HEK293 (cell line): Measurements from ENCODE around the gene N4BP2L2.

ENCODE experiments used
- CTCF ChIP-seq: fragments of 450-650 bp; formaldehyde crosslinking; IDR thresholded peaks from 2 replicates; pipeline ENCODE4 v1.5.1; 2016; ENCODE audit warnings: missing biosample characterization, missing genetic modification characterization
- MYNN ChIP-seq: fragments of 450-650 bp; formaldehyde crosslinking; IDR thresholded peaks from 2 replicates; pipeline ENCODE4 v1.5.1; 2016; ENCODE audit warnings: missing biosample characterization, missing genetic modification characterization, borderline replicate concordance
- SCRT2 ChIP-seq: fragments of 450-650 bp; formaldehyde crosslinking; IDR thresholded peaks from 2 replicates; pipeline ENCODE4 v1.5.1; 2016; ENCODE audit warnings: missing biosample characterization, missing genetic modification characterization
- SP3 ChIP-seq: fragments of 450-650 bp; formaldehyde crosslinking; IDR thresholded peaks from 2 replicates; pipeline ENCODE4 v1.5.1; 2016; ENCODE audit warnings: missing biosample characterization, missing genetic modification characterization
- TRIM28 ChIP-seq: IDR thresholded peaks from 2 replicates; pipeline ENCODE4 v1.6.1; 2011; ENCODE audit warnings: low read length, control low read depth, borderline replicate concordance
- ZNF16 ChIP-seq: fragments of 450-650 bp; formaldehyde crosslinking; IDR thresholded peaks from 2 replicates; pipeline ENCODE4 v1.5.1; 2016; ENCODE audit warnings: low read depth, missing biosample characterization, missing genetic modification characterization
- ZNF354C ChIP-seq: fragments of 450-650 bp; formaldehyde crosslinking; IDR thresholded peaks from 2 replicates; pipeline ENCODE4 v1.5.1; 2016; ENCODE audit warnings: missing biosample characterization, missing genetic modification characterization, low read depth, borderline replicate concordance
- ZNF362 ChIP-seq: fragments of 450-650 bp; formaldehyde crosslinking; IDR thresholded peaks from 2 replicates; pipeline ENCODE4 v1.5.1; 2016; ENCODE audit warnings: missing biosample characterization, missing genetic modification characterization
- ZNF416 ChIP-seq: fragments of 450-650 bp; formaldehyde crosslinking; IDR thresholded peaks from 2 replicates; pipeline ENCODE4 v1.5.1; 2016; ENCODE audit warnings: missing biosample characterization, missing genetic modification characterization
- ZNF48 ChIP-seq: fragments of 450-650 bp; formaldehyde crosslinking; IDR thresholded peaks from 2 replicates; pipeline ENCODE4 v1.5.1; 2016; ENCODE audit warnings: missing biosample characterization, missing genetic modification characterization
- ZNF623 ChIP-seq: fragments of 450-650 bp; formaldehyde crosslinking; IDR thresholded peaks from 2 replicates; pipeline ENCODE4 v1.5.1; 2016; ENCODE audit warnings: missing biosample characterization, missing genetic modification characterization
- ZNF707 ChIP-seq: fragments of 450-650 bp; formaldehyde crosslinking; IDR thresholded peaks from 2 replicates; pipeline ENCODE4 v1.5.1; 2016; ENCODE audit warnings: missing biosample characterization, missing genetic modification characterization
- TF ChIP-seq, protein P1 (sequence below): fragments of 450-650 bp; formaldehyde crosslinking; IDR thresholded peaks from 2 replicates; pipeline ENCODE4 v1.5.1; 2016; ENCODE audit warnings: missing biosample characterization, missing genetic modification characterization
- TF ChIP-seq, protein P2 (sequence below): fragments of 450-650 bp; IDR thresholded peaks from 2 replicates; pipeline ENCODE4 v1.5.1; 2018; ENCODE audit warnings: missing biosample characterization, mild to moderate bottlenecking, missing genetic modification characterization

GRCh38 chr13:32428581-32429432 lies 109.8 kb downstream of the N4BP2L2 start:
- TF ChIP-seq CTCF (tag by site-specific recombination) = no peak
- TF ChIP-seq SP3 (tag by site-specific recombination) = no peak
- TF ChIP-seq, protein P1, sequence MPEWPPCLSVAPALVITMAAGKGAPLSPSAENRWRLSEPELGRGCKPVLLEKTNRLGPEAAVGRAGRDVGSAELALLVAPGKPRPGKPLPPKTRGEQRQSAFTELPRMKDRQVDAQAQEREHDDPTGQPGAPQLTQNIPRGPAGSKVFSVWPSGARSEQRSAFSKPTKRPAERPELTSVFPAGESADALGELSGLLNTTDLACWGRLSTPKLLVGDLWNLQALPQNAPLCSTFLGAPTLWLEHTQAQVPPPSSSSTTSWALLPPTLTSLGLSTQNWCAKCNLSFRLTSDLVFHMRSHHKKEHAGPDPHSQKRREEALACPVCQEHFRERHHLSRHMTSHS (tag by site-specific recombination) = no peak
- TF ChIP-seq ZNF416 (tag by site-specific recombination) = no peak
- no peak for TF ChIP-seq ZNF707 (tag by site-specific recombination)
- TF ChIP-seq, protein P2, sequence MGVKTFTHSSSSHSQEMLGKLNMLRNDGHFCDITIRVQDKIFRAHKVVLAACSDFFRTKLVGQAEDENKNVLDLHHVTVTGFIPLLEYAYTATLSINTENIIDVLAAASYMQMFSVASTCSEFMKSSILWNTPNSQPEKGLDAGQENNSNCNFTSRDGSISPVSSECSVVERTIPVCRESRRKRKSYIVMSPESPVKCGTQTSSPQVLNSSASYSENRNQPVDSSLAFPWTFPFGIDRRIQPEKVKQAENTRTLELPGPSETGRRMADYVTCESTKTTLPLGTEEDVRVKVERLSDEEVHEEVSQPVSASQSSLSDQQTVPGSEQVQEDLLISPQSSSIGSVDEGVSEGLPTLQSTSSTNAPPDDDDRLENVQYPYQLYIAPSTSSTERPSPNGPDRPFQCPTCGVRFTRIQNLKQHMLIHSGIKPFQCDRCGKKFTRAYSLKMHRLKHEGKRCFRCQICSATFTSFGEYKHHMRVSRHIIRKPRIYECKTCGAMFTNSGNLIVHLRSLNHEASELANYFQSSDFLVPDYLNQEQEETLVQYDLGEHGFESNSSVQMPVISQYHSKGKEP = no peak
- TF ChIP-seq ZNF16 (tag by site-specific recombination) = no peak
- no peak for TF ChIP-seq ZNF623 (tag by site-specific recombination)
- no peak for TF ChIP-seq SCRT2
- no peak for TF ChIP-seq MYNN (tag by site-specific recombination)
- no peak for TF ChIP-seq ZNF362 (tag by site-specific recombination)
- no peak for TF ChIP-seq ZNF354C (tag by site-specific recombination)
- no peak for TF ChIP-seq TRIM28
- TF ChIP-seq ZNF48 (tag by site-specific recombination) = no peak
